Hepatocyte (in vitro differentiated cells): ENCODE results near the gene TXNDC15. TPM values are rescaled to one million over a fixed set of nuclear protein-coding genes. Genes with fewer than 3 reads are reported as not detected.

Experiments used
- DNase-seq: peaks from one replicate; pipeline ENCODE4 v3.0.0-alpha.2; 2016; ENCODE audit warnings: low spot score
- H2AFZ ChIP-seq: fragments of 200-600 bp; sonication (generic); 2 replicates; pipeline ENCODE4 v1.6.0; 2016; ENCODE audit warnings: antibody characterized with exemption, mild to moderate bottlenecking
- H3K27ac ChIP-seq: fragments of 200-600 bp; sonication (generic); 2 replicates; pipeline ENCODE4 v1.5.1; 2016; ENCODE audit warnings: mild to moderate bottlenecking
- H3K27me3 ChIP-seq: fragments of 200-600 bp; sonication (generic); 2 replicates; pipeline ENCODE4 v1.6.1; 2016
- H3K36me3 ChIP-seq: fragments of 200-600 bp; sonication (generic); replicated peaks from 2 replicates; pipeline ENCODE4 v1.5.1; 2016; ENCODE audit warnings: low read depth; ENCODE audit not compliant: insufficient read depth
- H3K4me1 ChIP-seq: fragments of 200-600 bp; sonication (generic); 2 replicates; pipeline ENCODE4 v1.5.1; 2016; ENCODE audit warnings: mild to moderate bottlenecking, moderate library complexity; ENCODE audit not compliant: insufficient read depth
- H3K4me2 ChIP-seq: fragments of 200-600 bp; sonication (generic); 2 replicates; pipeline ENCODE4 v1.6.0; 2016
- H3K4me3 ChIP-seq: fragments of 200-600 bp; sonication (generic); 2 replicates; pipeline ENCODE4 v1.5.1; 2016; ENCODE audit warnings: mild to moderate bottlenecking
- H3K79me2 ChIP-seq: fragments of 200-600 bp; sonication (generic); 2 replicates; pipeline ENCODE4 v1.6.0; 2017; ENCODE audit warnings: mild to moderate bottlenecking
- H3K9me2 ChIP-seq: fragments of 200-600 bp; sonication (generic); replicated peaks from 2 replicates; pipeline ENCODE4 v1.6.0; 2017; ENCODE audit warnings: mild to moderate bottlenecking; ENCODE audit not compliant: insufficient read depth
- H3K9me3 ChIP-seq: fragments of 200-600 bp; sonication (generic); 2 replicates; pipeline ENCODE4 v1.5.1; 2016; ENCODE audit warnings: low read depth, mild to moderate bottlenecking
- H4K20me1 ChIP-seq: fragments of 200-600 bp; sonication (generic); 2 replicates; pipeline ENCODE4 v1.6.0; 2016; ENCODE audit warnings: mild to moderate bottlenecking; ENCODE audit not compliant: insufficient read depth, poor library complexity, severe bottlenecking
- CTCF ChIP-seq: fragments of 200-600 bp; sonication (generic); IDR thresholded peaks from 2 replicates; pipeline ENCODE4 v1.5.1; 2016; ENCODE audit warnings: antibody characterized with exemption, mild to moderate bottlenecking; ENCODE audit not compliant: poor library complexity
- EZH2 ChIP-seq: fragments of 200-600 bp; sonication (generic); IDR thresholded peaks from 2 replicates; pipeline ENCODE4 v1.6.1; 2016; ENCODE audit warnings: antibody characterized with exemption, mild to moderate bottlenecking, borderline replicate concordance
- EZH2phosphoT487 ChIP-seq: fragments of 200-600 bp; sonication (generic); IDR thresholded peaks from one replicate; pipeline ENCODE4 v1.6.1; 2018; ENCODE audit warnings: antibody characterized with exemption, mild to moderate bottlenecking, low read depth, moderate library complexity; ENCODE audit not compliant: unreplicated experiment, severe bottlenecking
- WGBS: methylation state at CpG from one replicate; pipeline ENCODE4 v1.1.6; 2016; ENCODE audit warnings: low lambda C conversion rate; ENCODE audit errors: missing lambda C conversion rate; 5-methylcytosine and 5-hydroxymethylcytosine counted together
- microRNA counts: library from miRNA; unstranded; fragments of <30 nt; microRNA quantifications from one replicate; lab custom pipeline; 2017
- microRNA-seq: library from miRNA; unstranded; fragments of <30 nt; microRNA quantifications from one replicate; pipeline ENCODE4, GENCODE V29; 2017
- polyA plus RNA-seq: library from polyadenylated mRNA; unstranded; fragments of >200 nt; fragmentation: Nextera tagmentation; extraction: Ambion mirVana; gene quantifications from 2 replicates; pipeline ENCODE4 v1.2.1, GENCODE V29; 2016
- small RNA-seq: library from RNA; depleted of rRNA; stranded (forward); fragments of <200 nt; gene quantifications from one replicate; pipeline ENCODE3, GENCODE V24; 2014
- total RNA-seq: library from RNA; depleted of rRNA; stranded (reverse); fragments of >200 nt; gene quantifications from 2 replicates; pipeline ENCODE4 v1.2.3, GENCODE V29; 2014

TXNDC15 gene
- total and polyA plus RNA-seq, 2 experiments from 2014 or later: 56.7 to 76.0 TPM

- H3K4me2 ChIP-seq: no peak overlapping the region
- H3K36me3 ChIP-seq: no peaks in the 10 kb centered on the region
- no peaks in the 10 kb centered on the region for H3K27me3 ChIP-seq
- H3K9me2 ChIP-seq: no peaks in the 10 kb centered on the region
- DNase-seq: no peak
- H4K20me1 ChIP-seq: no peaks in the 10 kb centered on the region
- no peaks in the 10 kb centered on the region for H3K9me3 ChIP-seq
- no peaks in the 10 kb centered on the region for H3K4me1 ChIP-seq
- 70% methylated on average over 2 of the region's 2 CpGs for WGBS
- no peaks in the 10 kb centered on the region for H3K79me2 ChIP-seq
- TF ChIP-seq EZH2: no peak
- no peak overlapping the region for H3K4me3 ChIP-seq
- no peak overlapping the region for H3K27ac ChIP-seq
- no peak overlapping the region for H2AFZ ChIP-seq
These were observed 70.9 kb downstream of the TXNDC15 start for GRCh38 chr5:134945041-134945440.

- H3K4me2 ChIP-seq: no peak overlapping the region
- H3K9me3 ChIP-seq: no peaks in the 10 kb centered on the region
- no peak for DNase-seq
- no peak overlapping the region for H3K27ac ChIP-seq
- 86% methylated on average over 5 of the region's 5 CpGs for WGBS
- H3K4me3 ChIP-seq: no peak overlapping the region
- H3K9me2 ChIP-seq: no peaks in the 10 kb centered on the region
- H3K4me1 ChIP-seq: no peaks in the 10 kb centered on the region
- no peaks in the 10 kb centered on the region for H4K20me1 ChIP-seq
- no peaks in the 10 kb centered on the region for H3K36me3 ChIP-seq
- TF ChIP-seq EZH2 (no peak), EZH2phosphoT487 (no peak), CTCF (no peak)
- H2AFZ ChIP-seq: no peak overlapping the region
- H3K79me2 ChIP-seq: no peaks in the 10 kb centered on the region
- H3K27me3 ChIP-seq: no peaks in the 10 kb centered on the region
These were observed 74.7 kb downstream of the TXNDC15 start for GRCh38 chr5:134948911-134949310.

- Histone ChIP-seq H3K27me3 (no peaks in the 10 kb centered on the region), H3K4me3 (no peak overlapping the region), H3K4me1 (no peaks in the 10 kb centered on the region), H3K4me2 (no peak overlapping the region), H2AFZ (no peak overlapping the region), H4K20me1 (no peaks in the 10 kb centered on the region), H3K27ac (no peak overlapping the region), H3K9me3 (no peaks in the 10 kb centered on the region), H3K36me3 (no peaks in the 10 kb centered on the region), H3K9me2 (no peaks in the 10 kb centered on the region), H3K79me2 (no peaks in the 10 kb centered on the region)
- 85% methylated on average over 5 of the region's 5 CpGs for WGBS
- TF ChIP-seq EZH2 (no peak), CTCF (no peak)
- DNase-seq: no peak
These were observed 75.1 kb downstream of the TXNDC15 start for GRCh38 chr5:134949316-134949715.

MicroRNAs encoded within 50 kb of the gene (microRNA counts, 767-probe panel; counts per million panel counts)
- not detected for microRNA hsa-miR-4461 (lab: Ali Mortazavi, UCI)

Small RNAs within 50 kb of the gene (microRNA-seq; reads per million reads assigned to microRNA genes)
- gene MIR4461: not detected

Small RNAs within 50 kb of the gene (small RNA-seq; reads per million reads assigned to genes)
- gene MIR4461 (not detected), gene MTND3P25 (not detected), gene MTND4LP30 (not detected)

Other genes with a start within 250 kb of the TXNDC15 start
- 119 and 125 TPM in 2 replicates for gene SAR1B, start 241.5 kb upstream of the TXNDC15 start, total RNA-seq
- 73.2 and 80.5 TPM in 2 replicates for gene SAR1B, start 241.5 kb upstream of the TXNDC15 start, polyA plus RNA-seq
- 59.9 and 69.4 TPM in 2 replicates for gene SEC24A, start 225.6 kb upstream of the TXNDC15 start, total RNA-seq
- gene SEC24A, start 225.6 kb upstream of the TXNDC15 start, polyA plus RNA-seq: 17.2 and 18.9 TPM in 2 replicates
- 33.5 and 33.8 TPM in 2 replicates for gene CAMLG, start 135.8 kb upstream of the TXNDC15 start, total RNA-seq
- 27.3 and 37.1 TPM in 2 replicates for gene CAMLG, start 135.8 kb upstream of the TXNDC15 start, polyA plus RNA-seq
- 27.0 and 31.0 TPM in 2 replicates for gene DDX46, start 115.6 kb upstream of the TXNDC15 start, total RNA-seq
- gene DDX46, start 115.6 kb upstream of the TXNDC15 start, polyA plus RNA-seq: 15.3 and 24.6 TPM in 2 replicates
- 67.0 and 70.4 TPM in 2 replicates for gene C5orf24, start 28.4 kb upstream of the TXNDC15 start, total RNA-seq
- gene C5orf24, start 28.4 kb upstream of the TXNDC15 start, polyA plus RNA-seq: 27.3 and 29.2 TPM in 2 replicates
- gene PCBD2, start 30.8 kb downstream of the TXNDC15 start, total RNA-seq: 5.2 and 7.6 TPM in 2 replicates
- gene PCBD2, start 30.8 kb downstream of the TXNDC15 start, polyA plus RNA-seq: 14.0 and 15.3 TPM in 2 replicates
- gene CATSPER3, start 93.5 kb downstream of the TXNDC15 start, total RNA-seq: not detected in 2 replicates
- 0.59 and 1.2 TPM in 2 replicates for gene CATSPER3, start 93.5 kb downstream of the TXNDC15 start, polyA plus RNA-seq
- gene PITX1, start 159.9 kb downstream of the TXNDC15 start, total RNA-seq: 62.9 and 64.9 TPM in 2 replicates
- gene PITX1, start 159.9 kb downstream of the TXNDC15 start, polyA plus RNA-seq: 141 and 156 TPM in 2 replicates